ENCODE measurements around the gene APOBEC3G.

Gene APOBEC3G

DNA sequence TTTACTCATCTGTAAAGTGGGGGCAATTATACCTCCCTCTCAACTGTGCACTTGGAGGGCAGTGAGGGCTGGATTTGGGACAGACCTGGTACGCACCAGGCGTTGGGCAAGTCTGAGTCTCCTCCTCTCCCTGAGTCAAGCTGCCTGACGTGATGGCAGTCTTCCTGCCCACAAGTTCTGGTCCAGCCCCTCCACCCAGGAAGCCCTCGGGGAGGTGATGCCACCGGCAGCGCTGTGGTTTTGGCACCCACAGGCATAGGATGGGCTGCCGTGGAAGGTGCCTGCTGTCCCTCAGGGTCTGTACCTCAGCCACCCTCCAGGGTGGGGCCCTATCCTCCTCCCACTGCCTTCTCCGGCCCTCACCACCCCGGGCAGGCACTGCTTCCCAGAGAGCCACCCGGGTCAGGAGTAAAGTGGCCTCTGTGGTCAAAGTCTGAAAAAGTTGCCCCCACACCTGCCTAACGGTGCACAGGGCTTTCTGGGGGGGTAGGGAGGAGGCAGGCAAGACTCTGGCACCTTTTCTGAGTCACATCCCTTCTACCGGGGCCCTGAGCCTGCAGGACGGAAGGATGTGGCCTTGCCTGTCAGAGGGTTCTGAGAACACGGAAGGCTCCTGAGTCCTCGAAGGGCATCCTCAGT lies 13.5 kb downstream of the APOBEC3G start:
- Histone ChIP-seq H3K4me1 (no peaks in the 10 kb centered on the region), H3K36me3 (ENCODE audit: control insufficient read depth, insufficient read depth, low read length) (no peaks in the 10 kb centered on the region), H2AFZ (no peak overlapping the region), H3K79me2 (no peaks in the 10 kb centered on the region), H3K27me3 (ENCODE audit: control insufficient read depth, insufficient read depth, low read length) (no peaks in the 10 kb centered on the region), H3K4me2 (ENCODE audit: low read length) (no peak overlapping the region), H3K27ac (no peak overlapping the region), H3K9me3 (ENCODE audit: control insufficient read depth, low read length) (no peaks in the 10 kb centered on the region), H3K9ac (no peak overlapping the region), H3K4me3 (ENCODE audit: low read depth, low read length) (no peak overlapping the region)
- no peak for TF ChIP-seq CTCF (IDR thresholded peaks at IDR 0.05)

DNA sequence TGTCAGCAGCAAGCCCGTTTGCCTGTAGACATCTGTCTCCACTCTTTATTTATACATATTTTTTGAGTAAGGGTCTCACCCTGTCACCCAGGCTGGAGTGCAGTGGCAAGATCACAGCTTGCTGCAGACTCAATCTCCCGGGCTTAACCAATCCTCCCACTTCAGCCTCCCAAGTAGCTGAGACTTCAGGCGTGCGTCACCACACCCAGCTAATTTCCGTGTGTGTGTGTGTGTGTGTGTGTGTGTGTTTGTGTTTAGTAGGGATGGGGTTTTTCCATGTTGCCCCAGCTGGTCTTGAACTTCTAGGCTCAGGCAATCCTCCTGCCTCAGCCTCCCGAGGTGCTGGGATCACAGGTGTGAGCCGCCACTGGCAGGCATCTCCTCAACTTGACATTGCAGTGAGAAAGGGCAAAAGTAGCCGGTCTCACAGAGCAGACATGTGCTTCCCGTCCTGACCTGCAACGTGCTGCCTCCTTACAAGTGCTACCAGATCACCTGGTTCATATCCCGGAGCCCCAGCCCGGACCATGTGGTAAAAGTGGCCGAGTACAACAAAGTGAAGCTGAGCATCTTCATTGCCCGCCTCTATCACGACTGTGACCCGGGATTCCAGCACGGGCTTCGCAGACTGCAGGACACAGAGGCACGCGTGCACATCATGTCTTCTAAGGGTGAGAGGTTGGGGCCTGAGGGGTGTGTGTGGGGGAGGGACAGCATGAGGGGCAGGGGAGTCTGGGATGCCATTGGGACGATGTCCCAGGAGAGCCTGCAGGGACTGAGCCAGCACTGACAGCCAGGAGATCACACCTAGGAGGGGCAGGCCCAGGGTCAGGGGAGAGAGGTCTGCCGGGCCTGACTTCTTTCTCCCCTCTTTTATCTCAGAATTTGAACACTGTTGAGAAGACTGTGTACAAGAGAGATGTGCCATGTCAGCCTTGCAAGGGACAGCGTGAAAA lies 14.3 kb downstream of the APOBEC3G start:
- no peaks in the 10 kb centered on the region for H3K9me3 ChIP-seq (ENCODE audit: control insufficient read depth, low read length)
- H3K27ac ChIP-seq, result no peak overlapping the region
- no peak overlapping the region for H3K4me2 ChIP-seq (ENCODE audit: low read length)
- no peaks in the 10 kb centered on the region for H3K27me3 ChIP-seq (ENCODE audit: control insufficient read depth, insufficient read depth, low read length)
- H3K4me3 ChIP-seq (ENCODE audit: low read depth, low read length), result no peak overlapping the region
- H3K79me2 ChIP-seq, result no peaks in the 10 kb centered on the region
- H3K9ac ChIP-seq, result no peak overlapping the region
- no peaks in the 10 kb centered on the region for H3K4me1 ChIP-seq
- no peak for TF ChIP-seq CTCF (IDR thresholded peaks at IDR 0.05)
- H2AFZ ChIP-seq, result no peak overlapping the region
- H3K36me3 ChIP-seq (ENCODE audit: control insufficient read depth, insufficient read depth, low read length), result no peaks in the 10 kb centered on the region

DNA sequence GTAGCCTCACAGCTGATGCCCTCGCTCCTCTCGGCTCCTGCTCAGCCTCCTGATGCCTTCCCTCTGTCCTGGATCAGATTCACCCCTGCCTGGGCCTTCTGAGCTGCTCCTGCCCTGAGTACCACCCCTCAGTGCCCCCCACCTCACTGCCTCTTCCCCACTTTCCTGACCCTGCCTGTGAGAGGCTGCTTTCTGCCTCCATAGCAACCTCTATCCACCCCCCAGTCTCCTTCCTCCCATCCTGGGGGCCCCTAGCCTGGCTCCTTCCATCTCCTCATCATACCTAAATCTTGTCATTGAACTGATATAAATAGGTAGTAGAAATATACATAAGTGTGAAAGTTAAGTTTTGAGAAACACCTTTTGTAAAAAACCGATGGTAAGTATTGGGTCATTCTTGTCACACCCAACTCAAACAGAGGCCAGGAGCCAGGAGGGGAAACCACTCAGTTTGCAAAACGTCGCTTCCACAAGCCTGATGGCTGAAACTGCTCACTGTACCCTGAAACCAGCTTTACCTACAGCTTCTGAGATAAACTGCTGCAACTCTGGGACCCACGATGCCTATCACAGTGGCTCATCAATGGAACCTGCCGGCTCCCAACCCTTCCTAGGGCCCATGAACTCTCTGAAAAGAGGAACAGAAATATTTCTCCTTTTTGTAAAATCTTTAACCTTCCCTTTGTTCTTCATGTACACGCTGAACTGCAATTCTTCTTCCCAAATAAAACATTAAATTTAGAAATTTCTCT lies 15.2 kb downstream of the APOBEC3G start:
- H3K27me3 ChIP-seq (ENCODE audit: control insufficient read depth, insufficient read depth, low read length), result no peaks in the 10 kb centered on the region
- no peak overlapping the region for H2AFZ ChIP-seq
- H3K27ac ChIP-seq, result no peak overlapping the region
- no peaks in the 10 kb centered on the region for H3K36me3 ChIP-seq (ENCODE audit: control insufficient read depth, insufficient read depth, low read length)
- no peak overlapping the region for H3K4me2 ChIP-seq (ENCODE audit: low read length)
- H3K79me2 ChIP-seq, result no peaks in the 10 kb centered on the region
- no peak overlapping the region for H3K4me3 ChIP-seq (ENCODE audit: low read depth, low read length)
- H3K9ac ChIP-seq, result no peak overlapping the region
- TF ChIP-seq CTCF (IDR thresholded peaks at IDR 0.05), result no peak
- H3K4me1 ChIP-seq, result peaks cover 1% of the 10 kb centered on the region
- H3K9me3 ChIP-seq (ENCODE audit: control insufficient read depth, low read length), result no peaks in the 10 kb centered on the region

DNA sequence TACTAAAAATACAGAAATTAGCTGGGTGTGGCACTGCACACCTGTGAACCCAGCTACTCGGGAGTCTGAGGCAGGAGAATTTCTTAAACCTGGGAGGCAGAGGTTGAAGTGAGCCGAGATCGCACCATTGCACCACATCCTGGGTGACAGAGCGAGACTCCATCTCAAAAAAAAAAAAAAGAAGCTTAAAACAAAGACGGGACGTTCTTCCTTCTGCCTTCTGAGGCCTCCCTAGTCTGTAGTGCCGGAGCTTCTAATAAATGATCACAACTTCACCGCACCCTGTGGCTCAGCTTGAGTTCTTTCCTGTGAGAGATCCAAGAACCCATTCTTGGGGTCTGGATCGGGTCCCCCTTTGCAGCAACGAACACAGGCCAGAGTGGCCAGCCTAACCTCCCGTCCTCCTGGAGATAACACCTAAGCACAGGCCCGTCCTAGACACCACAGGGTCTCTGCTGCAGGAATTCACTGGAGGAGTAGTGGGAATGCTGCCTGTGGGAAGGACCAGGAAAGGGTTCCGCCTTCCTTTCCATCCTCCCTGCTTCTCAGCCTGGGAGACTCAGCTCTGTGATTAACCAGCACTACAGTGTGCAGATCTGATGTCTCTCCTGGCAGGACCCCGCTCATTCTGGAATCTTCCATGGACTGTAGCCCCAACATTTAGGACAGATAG lies 17.8 kb downstream of the APOBEC3G start:
- no peaks in the 10 kb centered on the region for H3K9me3 ChIP-seq (ENCODE audit: control insufficient read depth, low read length)
- no peak overlapping the region for H3K4me2 ChIP-seq (ENCODE audit: low read length)
- peaks cover 3% of the 10 kb centered on the region for H3K4me1 ChIP-seq
- no peak overlapping the region for H3K4me3 ChIP-seq (ENCODE audit: low read depth, low read length)
- H3K9ac ChIP-seq, result no peak overlapping the region
- no peaks in the 10 kb centered on the region for H3K79me2 ChIP-seq
- no peaks in the 10 kb centered on the region for H3K27me3 ChIP-seq (ENCODE audit: control insufficient read depth, insufficient read depth, low read length)
- H3K36me3 ChIP-seq (ENCODE audit: control insufficient read depth, insufficient read depth, low read length), result no peaks in the 10 kb centered on the region
- no peak for TF ChIP-seq CTCF (IDR thresholded peaks at IDR 0.05)
- no peak overlapping the region for H2AFZ ChIP-seq
- H3K27ac ChIP-seq, result no peak overlapping the region
